ENCODE measurements around the gene RER1.

GRCh38 chr1:2349806-2350205 lies 41.8 kb upstream of the RER1 start:
- TF ChIP-seq CTCF (conservative IDR thresholded peaks at IDR 0.05; ENCODE audit: low read length): no peak
- no peak for TF ChIP-seq EZH2phosphoT487 (IDR thresholded peaks at IDR 0.05; ENCODE audit: borderline replicate concordance, low read depth, low read length)
